Upper lobe of left lung (tissue), 4 donors: ENCODE measurements around the gene AANAT.

Experiments
- EP300 ChIP-seq, 4 donors: sonication (generic); formaldehyde crosslinking; IDR thresholded peaks; one replicate each; pipeline ENCODE4 v1.5.1; 2017; ENCODE audit warnings: antibody characterized with exemption in 4 of 4, control low read depth in 2 of 4
- TF ChIP-seq, protein P1 (sequence below), 6 experiments: fragments of 450-650 bp in 4 of 6; fragments of 200-600 bp in 2 of 6; sonication (generic) in 2 of 6; IDR thresholded peaks; one replicate each; pipeline ENCODE4 v1.5.1; 2016 to 2019; ENCODE audit warnings: antibody characterized with exemption in 6 of 6

DNA sequence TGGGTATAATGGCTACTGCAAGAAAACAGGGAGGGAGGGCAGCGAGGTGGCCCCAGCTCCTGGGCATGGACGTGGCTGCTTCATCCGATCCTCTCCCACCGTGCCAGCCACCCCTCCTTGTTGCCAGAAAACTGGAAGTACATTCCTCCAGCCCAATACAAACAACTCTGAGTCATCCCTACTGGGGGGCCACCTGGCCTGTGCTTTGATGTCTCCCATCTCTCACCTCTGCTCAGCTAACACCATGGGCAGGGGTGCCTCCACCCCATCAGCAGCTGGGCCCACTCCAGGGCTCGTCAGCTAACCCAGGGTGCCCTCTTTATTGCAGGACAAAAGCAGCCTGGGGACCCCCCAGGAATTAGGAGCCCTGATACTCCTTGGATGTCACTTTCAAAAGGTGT lies 31.9 kb downstream of the AANAT start:
- TF ChIP-seq, protein P1, sequence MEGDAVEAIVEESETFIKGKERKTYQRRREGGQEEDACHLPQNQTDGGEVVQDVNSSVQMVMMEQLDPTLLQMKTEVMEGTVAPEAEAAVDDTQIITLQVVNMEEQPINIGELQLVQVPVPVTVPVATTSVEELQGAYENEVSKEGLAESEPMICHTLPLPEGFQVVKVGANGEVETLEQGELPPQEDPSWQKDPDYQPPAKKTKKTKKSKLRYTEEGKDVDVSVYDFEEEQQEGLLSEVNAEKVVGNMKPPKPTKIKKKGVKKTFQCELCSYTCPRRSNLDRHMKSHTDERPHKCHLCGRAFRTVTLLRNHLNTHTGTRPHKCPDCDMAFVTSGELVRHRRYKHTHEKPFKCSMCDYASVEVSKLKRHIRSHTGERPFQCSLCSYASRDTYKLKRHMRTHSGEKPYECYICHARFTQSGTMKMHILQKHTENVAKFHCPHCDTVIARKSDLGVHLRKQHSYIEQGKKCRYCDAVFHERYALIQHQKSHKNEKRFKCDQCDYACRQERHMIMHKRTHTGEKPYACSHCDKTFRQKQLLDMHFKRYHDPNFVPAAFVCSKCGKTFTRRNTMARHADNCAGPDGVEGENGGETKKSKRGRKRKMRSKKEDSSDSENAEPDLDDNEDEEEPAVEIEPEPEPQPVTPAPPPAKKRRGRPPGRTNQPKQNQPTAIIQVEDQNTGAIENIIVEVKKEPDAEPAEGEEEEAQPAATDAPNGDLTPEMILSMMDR (IDR thresholded peaks at IDR 0.05), result no peak
- TF ChIP-seq EP300 (IDR thresholded peaks at IDR 0.05), result no peak
